ENCODE measurements around the gene HCFC1R1.

HCFC1R1 gene

GRCh38 chr16:3035972-3036725 is 12.4 kb upstream of the HCFC1R1 start:
- H3K27ac ChIP-seq (ENCODE audit: low read depth, low read length), result peak overlapping the region; percentile 20

GRCh38 chr16:3035289-3035971 is 11.7 kb upstream of the HCFC1R1 start:
- Histone ChIP-seq H3K9me3 (ENCODE audit: control insufficient read depth in 1 of 2, low read length in 2 of 2) (no peaks in the 10 kb centered on the region), H3K36me3 (ENCODE audit: control insufficient read depth in 1 of 2, insufficient read depth in 2 of 2, low read length in 2 of 2) (no peaks in the 10 kb centered on the region), H3K27ac (ENCODE audit: low read depth, low read length) (no peak overlapping the region), H3K27me3 (ENCODE audit: control insufficient read depth in 1 of 2, insufficient read depth in 2 of 2, low read length in 2 of 2) (peaks cover 25 to 29% of the 10 kb centered on the region in 2 donors), H3K9ac (ENCODE audit: low read depth in 1 of 2, low read length in 2 of 2) (peak overlapping the region in 1 of 2 donors; percentile 52), H3K4me1 (ENCODE audit: control insufficient read depth in 1 of 2, insufficient read depth in 2 of 2, low read length in 2 of 2) (peaks cover 22 to 27% of the 10 kb centered on the region in 2 donors), H3K4me3 (ENCODE audit: low read depth in 1 of 2, low read length in 2 of 2) (peak overlapping the region; percentile 67 to 74)

More at GRCh38 chr16:3035972-3036725, 12.4 kb upstream of the HCFC1R1 start:
- Histone ChIP-seq H3K9ac (ENCODE audit: low read depth in 1 of 2, low read length in 2 of 2) (peak overlapping the region; percentile 25 to 52), H3K4me3 (ENCODE audit: low read depth in 1 of 2, low read length in 2 of 2) (peak overlapping the region; percentile 67 to 74), H3K27me3 (ENCODE audit: control insufficient read depth in 1 of 2, insufficient read depth in 2 of 2, low read length in 2 of 2) (peaks cover 20 to 26% of the 10 kb centered on the region in 2 donors), H3K9me3 (ENCODE audit: control insufficient read depth in 1 of 2, low read length in 2 of 2) (no peaks in the 10 kb centered on the region), H3K4me1 (ENCODE audit: control insufficient read depth in 1 of 2, insufficient read depth in 2 of 2, low read length in 2 of 2) (peaks cover 22 to 27% of the 10 kb centered on the region in 2 donors), H3K36me3 (ENCODE audit: control insufficient read depth in 1 of 2, insufficient read depth in 2 of 2, low read length in 2 of 2) (no peaks in the 10 kb centered on the region)

- H3K36me3 ChIP-seq (ENCODE audit: control insufficient read depth in 1 of 2, insufficient read depth in 2 of 2, low read length in 2 of 2), result no peaks in the 10 kb centered on the region
- peaks cover 20 to 26% of the 10 kb centered on the region in 2 donors for H3K4me1 ChIP-seq (ENCODE audit: control insufficient read depth in 1 of 2, insufficient read depth in 2 of 2, low read length in 2 of 2)
- H3K4me3 ChIP-seq (ENCODE audit: low read depth in 1 of 2, low read length in 2 of 2), result no peak overlapping the region
- H3K9ac ChIP-seq (ENCODE audit: low read depth in 1 of 2, low read length in 2 of 2), result no peak overlapping the region
- no peaks in the 10 kb centered on the region for H3K9me3 ChIP-seq (ENCODE audit: control insufficient read depth in 1 of 2, low read length in 2 of 2)
- H3K27me3 ChIP-seq (ENCODE audit: control insufficient read depth in 1 of 2, insufficient read depth in 2 of 2, low read length in 2 of 2), result peaks cover 25 to 34% of the 10 kb centered on the region in 2 donors
- no peak overlapping the region for H3K27ac ChIP-seq (ENCODE audit: low read depth, low read length)
Measured at GRCh38 chr16:3032624-3033023, 8.9 kb upstream of the HCFC1R1 start.

GRCh38 chr16:3030222-3031212 is 6.8 kb upstream of the HCFC1R1 start:
- peaks cover 22 to 26% of the 10 kb centered on the region in 2 donors for H3K27me3 ChIP-seq (ENCODE audit: control insufficient read depth in 1 of 2, insufficient read depth in 2 of 2, low read length in 2 of 2)
- H3K4me3 ChIP-seq (ENCODE audit: low read depth in 1 of 2, low read length in 2 of 2), result no peak overlapping the region
- no peak overlapping the region for H3K27ac ChIP-seq (ENCODE audit: low read depth, low read length)
- H3K9ac ChIP-seq (ENCODE audit: low read depth in 1 of 2, low read length in 2 of 2), result no peak overlapping the region
- peaks cover 13 to 19% of the 10 kb centered on the region in 2 donors for H3K36me3 ChIP-seq (ENCODE audit: control insufficient read depth in 1 of 2, insufficient read depth in 2 of 2, low read length in 2 of 2)
- H3K4me1 ChIP-seq (ENCODE audit: control insufficient read depth in 1 of 2, insufficient read depth in 2 of 2, low read length in 2 of 2), result peaks cover 21 to 26% of the 10 kb centered on the region in 2 donors
- H3K9me3 ChIP-seq (ENCODE audit: control insufficient read depth in 1 of 2, low read length in 2 of 2), result no peaks in the 10 kb centered on the region

GRCh38 chr16:3029491-3030221 is 5.9 kb upstream of the HCFC1R1 start:
- Histone ChIP-seq H3K27me3 (ENCODE audit: control insufficient read depth in 1 of 2, insufficient read depth in 2 of 2, low read length in 2 of 2) (peaks cover 20 to 25% of the 10 kb centered on the region in 2 donors), H3K27ac (ENCODE audit: low read depth, low read length) (no peak overlapping the region), H3K9ac (ENCODE audit: low read depth in 1 of 2, low read length in 2 of 2) (no peak overlapping the region), H3K4me1 (ENCODE audit: control insufficient read depth in 1 of 2, insufficient read depth in 2 of 2, low read length in 2 of 2) (peaks cover 21 to 26% of the 10 kb centered on the region in 2 donors), H3K4me3 (ENCODE audit: low read depth in 1 of 2, low read length in 2 of 2) (no peak overlapping the region), H3K36me3 (ENCODE audit: control insufficient read depth in 1 of 2, insufficient read depth in 2 of 2, low read length in 2 of 2) (peaks cover 13 to 20% of the 10 kb centered on the region in 2 donors), H3K9me3 (ENCODE audit: control insufficient read depth in 1 of 2, low read length in 2 of 2) (no peaks in the 10 kb centered on the region)

- no peak overlapping the region for H3K4me3 ChIP-seq (ENCODE audit: low read depth in 1 of 2, low read length in 2 of 2)
- peaks cover 21 to 26% of the 10 kb centered on the region in 2 donors for H3K4me1 ChIP-seq (ENCODE audit: control insufficient read depth in 1 of 2, insufficient read depth in 2 of 2, low read length in 2 of 2)
- peaks cover 17 to 25% of the 10 kb centered on the region in 2 donors for H3K27me3 ChIP-seq (ENCODE audit: control insufficient read depth in 1 of 2, insufficient read depth in 2 of 2, low read length in 2 of 2)
- no peak overlapping the region for H3K27ac ChIP-seq (ENCODE audit: low read depth, low read length)
- peaks cover 13 to 20% of the 10 kb centered on the region in 2 donors for H3K36me3 ChIP-seq (ENCODE audit: control insufficient read depth in 1 of 2, insufficient read depth in 2 of 2, low read length in 2 of 2)
- H3K9me3 ChIP-seq (ENCODE audit: control insufficient read depth in 1 of 2, low read length in 2 of 2), result no peaks in the 10 kb centered on the region
- no peak overlapping the region for H3K9ac ChIP-seq (ENCODE audit: low read depth in 1 of 2, low read length in 2 of 2)
Measured at GRCh38 chr16:3028716-3029319, 5.1 kb upstream of the HCFC1R1 start.

GRCh38 chr16:3027983-3028715 is 4.4 kb upstream of the HCFC1R1 start:
- H3K27me3 ChIP-seq (ENCODE audit: control insufficient read depth in 1 of 2, insufficient read depth in 2 of 2, low read length in 2 of 2), result peaks cover 17 to 25% of the 10 kb centered on the region in 2 donors
- H3K27ac ChIP-seq (ENCODE audit: low read depth, low read length), result no peak overlapping the region
- H3K4me1 ChIP-seq (ENCODE audit: control insufficient read depth in 1 of 2, insufficient read depth in 2 of 2, low read length in 2 of 2), result peaks cover 25 to 32% of the 10 kb centered on the region in 2 donors
- H3K9ac ChIP-seq (ENCODE audit: low read depth in 1 of 2, low read length in 2 of 2), result no peak overlapping the region
- peaks cover 13 to 20% of the 10 kb centered on the region in 2 donors for H3K36me3 ChIP-seq (ENCODE audit: control insufficient read depth in 1 of 2, insufficient read depth in 2 of 2, low read length in 2 of 2)
- no peak overlapping the region for H3K4me3 ChIP-seq (ENCODE audit: low read depth in 1 of 2, low read length in 2 of 2)
- H3K9me3 ChIP-seq (ENCODE audit: control insufficient read depth in 1 of 2, low read length in 2 of 2), result no peaks in the 10 kb centered on the region

- peaks cover 17 to 21% of the 10 kb centered on the region in 2 donors for H3K27me3 ChIP-seq (ENCODE audit: control insufficient read depth in 1 of 2, insufficient read depth in 2 of 2, low read length in 2 of 2)
- H3K9ac ChIP-seq (ENCODE audit: low read depth in 1 of 2, low read length in 2 of 2), result no peak overlapping the region
- no peaks in the 10 kb centered on the region for H3K9me3 ChIP-seq (ENCODE audit: control insufficient read depth in 1 of 2, low read length in 2 of 2)
- H3K27ac ChIP-seq (ENCODE audit: low read depth, low read length), result no peak overlapping the region
- no peak overlapping the region for H3K4me3 ChIP-seq (ENCODE audit: low read depth in 1 of 2, low read length in 2 of 2)
- H3K36me3 ChIP-seq (ENCODE audit: control insufficient read depth in 1 of 2, insufficient read depth in 2 of 2, low read length in 2 of 2), result peaks cover 13 to 20% of the 10 kb centered on the region in 2 donors
- H3K4me1 ChIP-seq (ENCODE audit: control insufficient read depth in 1 of 2, insufficient read depth in 2 of 2, low read length in 2 of 2), result peaks cover 28 to 36% of the 10 kb centered on the region in 2 donors
Measured at GRCh38 chr16:3027489-3027795, 3.7 kb upstream of the HCFC1R1 start.

All from duodenal mucosa (tissue), 2 donors.